ENCODE measurements around the gene TFRC. TPM values are rescaled to one million over a fixed set of nuclear protein-coding genes. Genes with fewer than 3 reads are reported as not detected.
"Not testable (repeated sequence)": the region's sequence is repeated elsewhere in the genome, so short reads cannot be mapped to it uniquely, and the experiment has no call there.

The TFRC gene
- polyA plus RNA-seq, 1 donor: 58.9 TPM

- no peak for DNase-seq (ENCODE audit: low read depth)
Observed at GRCh38 chr3:196048922-196049598, 32.8 kb downstream of the TFRC start.

DNA sequence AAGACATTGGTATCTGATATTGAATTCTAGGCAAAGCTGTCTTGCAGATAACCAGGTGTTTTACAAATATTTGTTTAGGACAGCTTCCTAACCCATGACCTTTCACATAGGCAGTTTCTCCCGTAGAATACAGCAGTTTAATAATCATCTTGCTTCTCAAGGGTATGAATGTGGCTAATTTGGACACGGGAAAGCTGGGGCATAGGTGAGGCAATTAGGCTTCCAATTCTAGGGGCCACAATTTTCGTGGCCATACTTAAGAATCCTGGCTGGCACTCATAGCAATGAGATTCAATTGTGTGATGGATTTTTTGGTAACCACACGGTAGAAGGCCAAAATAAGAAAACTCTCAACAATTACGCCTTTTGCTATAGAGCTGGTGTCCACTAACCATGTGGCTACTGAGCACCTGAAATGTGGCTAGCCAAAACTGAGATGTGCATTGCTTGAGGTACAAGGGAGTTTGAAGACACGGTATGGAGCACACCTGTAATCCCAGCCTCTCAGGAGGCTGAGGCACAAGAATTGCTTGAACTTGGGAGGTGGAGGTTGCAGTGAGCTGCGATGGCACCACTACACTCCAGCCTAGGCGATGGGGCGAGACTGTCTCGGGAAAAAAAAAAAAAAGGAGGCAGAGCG, 34.4 kb downstream of the TFRC start:
- DNase-seq (ENCODE audit: low read depth): no peak

GRCh38 chr3:196044513-196044912, 37.4 kb downstream of the TFRC start:
- DNase-seq (ENCODE audit: low read depth): no peak

GRCh38 chr3:196042673-196043072, 39.2 kb downstream of the TFRC start:
- DNase-seq (ENCODE audit: low read depth): no peak

- DNase-seq (ENCODE audit: low read depth): no peak
Observed at GRCh38 chr3:196039359-196039758, 42.5 kb downstream of the TFRC start.

GRCh38 chr3:196026059-196026458, 55.8 kb downstream of the TFRC start:
- not testable (repeated sequence) for DNase-seq (ENCODE audit: low read depth)

- DNase-seq (ENCODE audit: low read depth): no peak
Observed at GRCh38 chr3:196024968-196025367, 56.9 kb downstream of the TFRC start.

DNA sequence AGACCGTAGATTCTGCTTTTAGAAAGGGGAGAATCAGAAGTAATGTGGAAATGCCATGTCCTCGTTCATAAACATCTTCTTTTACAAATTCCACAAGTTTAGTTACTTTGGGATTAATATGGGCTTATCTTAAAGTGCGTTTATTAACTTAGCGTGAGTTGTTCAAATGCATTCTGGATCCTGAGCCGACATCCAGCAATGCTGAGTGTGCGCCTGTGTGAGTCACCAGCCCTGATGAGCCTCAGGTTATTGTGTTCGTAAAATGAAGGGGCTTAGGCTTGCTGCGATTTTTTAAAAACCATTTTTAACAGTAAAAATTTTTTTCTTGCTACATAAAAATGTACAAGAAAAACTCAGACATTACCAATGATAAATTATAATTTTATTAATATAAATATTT, 57.9 kb downstream of the TFRC start:
- no peak for DNase-seq (ENCODE audit: low read depth)

- DNase-seq (ENCODE audit: low read depth): not testable (repeated sequence)
Observed at GRCh38 chr3:196022499-196022878, 59.4 kb downstream of the TFRC start.

GRCh38 chr3:196020373-196020772, 61.5 kb downstream of the TFRC start:
- DNase-seq (ENCODE audit: low read depth): no peak

GRCh38 chr3:196019576-196019975, 62.3 kb downstream of the TFRC start:
- DNase-seq (ENCODE audit: low read depth): not testable (repeated sequence)

- DNase-seq (ENCODE audit: low read depth): not testable (repeated sequence)
Observed at GRCh38 chr3:196018159-196018558, 63.7 kb downstream of the TFRC start.

DNA sequence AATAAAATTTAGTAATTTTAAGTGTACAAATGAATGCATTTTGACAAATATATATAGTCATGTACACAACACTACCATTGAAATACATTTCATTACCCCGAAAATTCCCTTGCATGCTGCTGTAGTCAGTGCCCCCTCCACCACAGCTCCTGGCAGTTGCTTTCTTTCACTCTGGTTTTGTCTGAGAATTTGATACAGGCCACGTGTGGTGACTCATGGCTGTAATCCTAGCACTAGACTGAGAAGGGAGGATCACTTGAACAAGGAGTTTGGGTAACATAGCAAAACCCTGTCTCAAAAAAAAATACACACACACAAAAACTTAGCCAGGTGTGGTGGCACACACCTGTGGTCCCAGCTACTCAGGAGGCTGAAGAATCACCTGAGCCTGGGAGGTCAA, 65.4 kb downstream of the TFRC start:
- no peak for DNase-seq (ENCODE audit: low read depth)

DNA sequence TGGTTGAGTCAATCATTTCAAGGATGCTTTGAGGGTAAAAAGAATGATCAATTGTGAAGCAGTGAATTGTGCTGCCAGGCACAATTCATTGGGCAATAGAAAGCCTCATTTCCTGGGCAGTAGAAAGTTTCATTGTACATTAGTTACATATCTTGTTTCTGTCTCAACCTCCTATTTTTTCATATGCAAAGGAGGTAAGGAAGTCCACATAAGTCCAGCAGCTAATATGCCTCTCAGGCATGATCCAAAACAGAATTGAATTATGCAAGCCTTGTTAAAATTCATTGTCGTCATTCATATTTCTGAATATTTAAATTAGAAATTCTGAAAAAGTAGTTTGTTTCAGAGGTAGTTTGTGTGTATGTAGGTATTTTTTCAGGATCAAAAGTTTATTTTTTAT, 65.8 kb downstream of the TFRC start:
- no peak for DNase-seq (ENCODE audit: low read depth)

DNA sequence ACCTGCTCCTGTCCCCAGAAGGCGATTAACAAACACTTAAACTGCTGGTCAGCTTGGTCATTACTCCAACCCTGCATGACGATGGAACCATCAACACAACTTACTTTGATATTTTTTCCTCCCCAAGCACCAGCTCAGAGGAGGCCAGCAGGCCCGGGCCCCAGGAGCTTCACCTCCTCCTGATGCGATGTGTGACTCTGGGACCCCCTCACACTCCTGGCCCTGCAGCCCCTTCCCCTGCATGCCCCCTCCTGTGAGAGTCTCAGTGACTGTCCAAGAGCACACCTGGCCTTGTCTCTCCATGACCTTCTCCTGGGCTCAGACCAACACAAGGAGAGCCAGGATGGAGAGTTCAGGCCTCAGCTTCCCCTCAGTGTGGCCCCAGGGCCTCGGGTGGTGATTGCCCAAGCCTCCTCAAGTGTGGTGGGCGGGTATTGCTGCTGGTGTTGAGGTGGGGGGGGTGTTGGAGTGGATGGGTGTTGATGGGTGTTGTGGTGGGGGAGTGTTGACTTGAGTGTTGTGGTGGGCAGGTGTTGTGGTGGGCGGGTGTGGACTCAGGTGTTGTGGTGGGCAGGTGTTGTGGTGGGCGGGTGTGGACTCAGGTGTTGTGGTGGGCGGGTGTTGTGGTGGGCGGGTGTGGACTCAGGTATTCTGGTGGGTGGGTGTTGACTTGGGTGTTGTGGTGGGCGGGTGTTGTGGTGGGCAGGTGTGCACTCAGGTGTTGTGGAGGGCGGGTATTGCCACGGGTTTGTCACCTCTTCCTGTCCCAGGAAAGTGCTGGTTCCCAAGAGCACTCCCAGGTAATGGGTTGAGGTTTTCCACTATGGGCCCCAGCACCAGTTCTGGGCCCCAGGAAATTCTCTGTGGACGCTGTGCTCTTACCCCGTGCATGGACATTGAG, 68.1 kb downstream of the TFRC start:
- no peak for DNase-seq (ENCODE audit: low read depth)

GRCh38 chr3:196012941-196013476, 68.9 kb downstream of the TFRC start:
- no peak for DNase-seq (ENCODE audit: low read depth)

GRCh38 chr3:196012481-196012880, 69.4 kb downstream of the TFRC start:
- no peak for DNase-seq (ENCODE audit: low read depth)

GRCh38 chr3:196009456-196009855, 72.4 kb downstream of the TFRC start:
- no peak for DNase-seq (ENCODE audit: low read depth)

- no peak for DNase-seq (ENCODE audit: low read depth)
Observed at GRCh38 chr3:196008929-196009328, 73.0 kb downstream of the TFRC start.

- DNase-seq (ENCODE audit: low read depth): no peak
Observed at GRCh38 chr3:196008387-196008786, 73.5 kb downstream of the TFRC start.

DNA sequence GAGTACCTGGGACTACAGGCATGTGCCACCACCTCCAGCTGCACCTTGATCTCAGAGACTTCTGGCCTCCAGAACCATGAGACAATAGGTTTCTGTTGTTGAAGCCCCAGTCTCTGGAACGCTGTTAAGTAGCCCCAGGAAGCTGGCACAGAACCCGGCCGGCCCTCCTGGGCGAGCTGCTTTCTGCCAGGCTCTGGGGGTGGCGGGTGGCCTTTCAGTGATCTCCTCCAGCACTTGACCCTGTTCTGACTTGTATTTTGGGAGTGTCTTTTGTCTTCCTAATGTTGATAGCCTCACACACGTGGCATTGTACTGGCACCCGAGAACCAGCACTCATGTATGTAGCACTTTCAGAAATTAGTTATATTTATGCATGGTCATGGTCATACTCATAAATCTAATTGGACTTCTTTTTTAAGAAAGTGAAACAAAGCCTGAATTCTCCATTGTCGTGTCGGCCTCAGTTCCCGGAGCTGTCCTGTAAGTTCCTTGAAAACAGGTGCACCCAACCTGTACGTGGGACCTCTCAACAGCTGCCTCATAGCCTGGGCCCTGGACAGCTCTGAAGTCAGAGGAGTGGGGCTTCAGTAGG, 74.0 kb downstream of the TFRC start:
- no peak for DNase-seq (ENCODE audit: low read depth)

GRCh38 chr3:196005338-196005737, 76.6 kb downstream of the TFRC start:
- not testable (repeated sequence) for DNase-seq (ENCODE audit: low read depth)

Data from forelimb muscle (tissue), 1 donor.